ENCODE measurements around the gene CD47. TPM values are rescaled to one million over a fixed set of nuclear protein-coding genes. Genes with fewer than 3 reads are reported as not detected.

The CD47 gene
- total and polyA plus RNA-seq, 2 experiments from 2014 or later = 81.7 to 101 TPM

GRCh38 chr3:108008931-108009639 lies 81.7 kb downstream of the CD47 start:
- no peak overlapping the region for H3K4me3 ChIP-seq
- H3K4me2 ChIP-seq = no peak overlapping the region
- H3K9me2 ChIP-seq (replicated peaks; ENCODE audit: insufficient read depth) = no peaks in the 10 kb centered on the region
- no peak for TF ChIP-seq EZH2 (IDR thresholded peaks at IDR 0.05; ENCODE audit: borderline replicate concordance)
- no peak for TF ChIP-seq EZH2phosphoT487 (IDR thresholded peaks at IDR 0.05; ENCODE audit: low read depth, severe bottlenecking, unreplicated experiment)
- TF ChIP-seq CTCF (IDR thresholded peaks at IDR 0.05; ENCODE audit: poor library complexity) = no peak
- no peak for DNase-seq (ENCODE audit: low spot score)
- H2AFZ ChIP-seq = no peak overlapping the region
- no peaks in the 10 kb centered on the region for H4K20me1 ChIP-seq (ENCODE audit: insufficient read depth, poor library complexity, severe bottlenecking)
- peaks cover 4% of the 10 kb centered on the region for H3K4me1 ChIP-seq (ENCODE audit: insufficient read depth)
- no peaks in the 10 kb centered on the region for H3K36me3 ChIP-seq (replicated peaks; ENCODE audit: insufficient read depth, low read depth)
- H3K27me3 ChIP-seq = no peaks in the 10 kb centered on the region
- H3K79me2 ChIP-seq = no peaks in the 10 kb centered on the region
- H3K27ac ChIP-seq = no peak overlapping the region
- no peaks in the 10 kb centered on the region for H3K9me3 ChIP-seq (ENCODE audit: low read depth)
- whole genome bisulfite sequencing (ENCODE audit: low lambda C conversion rate, missing lambda C conversion rate) = 89% methylated on average over 3 of the region's 3 CpGs

- Histone ChIP-seq H3K9me2 (replicated peaks; ENCODE audit: insufficient read depth) (no peaks in the 10 kb centered on the region), H2AFZ (no peak overlapping the region), H3K9me3 (ENCODE audit: low read depth) (no peaks in the 10 kb centered on the region), H3K36me3 (replicated peaks; ENCODE audit: insufficient read depth, low read depth) (no peaks in the 10 kb centered on the region), H4K20me1 (ENCODE audit: insufficient read depth, poor library complexity, severe bottlenecking) (no peaks in the 10 kb centered on the region), H3K27me3 (no peaks in the 10 kb centered on the region), H3K4me3 (no peak overlapping the region), H3K4me2 (no peak overlapping the region), H3K27ac (no peak overlapping the region), H3K4me1 (ENCODE audit: insufficient read depth) (peaks cover 4% of the 10 kb centered on the region), H3K79me2 (no peaks in the 10 kb centered on the region)
- TF ChIP-seq CTCF (IDR thresholded peaks at IDR 0.05; ENCODE audit: poor library complexity) (no peak), EZH2phosphoT487 (IDR thresholded peaks at IDR 0.05; ENCODE audit: low read depth, severe bottlenecking, unreplicated experiment) (no peak), EZH2 (IDR thresholded peaks at IDR 0.05; ENCODE audit: borderline replicate concordance) (no peak)
- WGBS (ENCODE audit: low lambda C conversion rate, missing lambda C conversion rate) = 98% methylated on average over 2 of the region's 2 CpGs
- DNase-seq (ENCODE audit: low spot score) = no peak
These were observed 82.7 kb downstream of the CD47 start for GRCh38 chr3:108008106-108008505.

- Histone ChIP-seq H3K27me3 (no peaks in the 10 kb centered on the region), H3K4me3 (no peak overlapping the region), H4K20me1 (ENCODE audit: insufficient read depth, poor library complexity, severe bottlenecking) (no peaks in the 10 kb centered on the region), H3K4me1 (ENCODE audit: insufficient read depth) (peaks cover 4% of the 10 kb centered on the region), H3K27ac (no peak overlapping the region), H3K36me3 (replicated peaks; ENCODE audit: insufficient read depth, low read depth) (no peaks in the 10 kb centered on the region), H3K4me2 (no peak overlapping the region), H3K9me2 (replicated peaks; ENCODE audit: insufficient read depth) (no peaks in the 10 kb centered on the region), H3K79me2 (no peaks in the 10 kb centered on the region), H3K9me3 (ENCODE audit: low read depth) (no peaks in the 10 kb centered on the region), H2AFZ (no peak overlapping the region)
- DNase-seq (ENCODE audit: low spot score) = no peak
- no peak for TF ChIP-seq CTCF (IDR thresholded peaks at IDR 0.05; ENCODE audit: poor library complexity)
- TF ChIP-seq EZH2 (IDR thresholded peaks at IDR 0.05; ENCODE audit: borderline replicate concordance) = no peak
- no peak for TF ChIP-seq EZH2phosphoT487 (IDR thresholded peaks at IDR 0.05; ENCODE audit: low read depth, severe bottlenecking, unreplicated experiment)
- WGBS (ENCODE audit: low lambda C conversion rate, missing lambda C conversion rate) = 76% methylated on average over 2 of the region's 2 CpGs
These were observed 83.9 kb downstream of the CD47 start for GRCh38 chr3:108006881-108007331.
